ENCODE results near the gene PGC. TPM values are rescaled to one million over a fixed set of nuclear protein-coding genes. Genes with fewer than 3 reads are reported as not detected.

The PGC gene
- polyA plus RNA-seq, 4 donors: 0.03 to 51.3 (median 13.0) TPM

DNA sequence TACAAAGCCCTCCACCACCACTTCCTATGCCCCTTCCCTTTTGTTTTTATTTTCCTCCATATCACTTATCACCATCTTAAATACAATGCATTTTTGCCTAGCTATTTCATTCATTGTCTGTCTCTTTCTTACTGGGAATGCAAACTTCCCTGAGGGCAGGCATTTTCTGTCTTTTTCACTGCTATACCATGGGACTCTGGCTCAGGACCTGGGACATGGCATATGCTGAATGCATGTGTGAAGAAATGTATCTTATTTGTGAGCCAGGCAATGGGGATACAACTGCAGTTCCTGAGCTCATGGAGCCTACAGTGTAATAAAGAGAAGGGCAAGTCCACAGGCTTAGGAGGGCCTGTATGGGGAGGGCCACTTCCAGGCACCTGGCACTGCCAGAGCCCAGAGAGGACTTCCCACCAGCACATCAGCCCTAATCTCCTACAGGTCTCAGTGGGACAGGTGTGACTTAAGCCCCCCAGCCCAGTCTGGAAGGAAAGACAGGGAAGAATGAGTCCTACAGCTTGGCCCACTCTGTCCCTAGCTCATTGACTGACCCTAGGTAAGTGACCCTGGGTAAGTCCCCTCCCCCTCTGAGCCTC, 55.0 kb downstream of the PGC start:
- Histone ChIP-seq H3K9me3 (ENCODE audit: control insufficient read depth in 2 of 2, insufficient read depth in 1 of 2, low read depth in 1 of 2, low read length in 1 of 2) (no peaks in the 10 kb centered on the region), H3K4me1 (ENCODE audit: control insufficient read depth in 3 of 3, insufficient read depth in 2 of 3, low read depth in 1 of 3, low read length in 2 of 3) (peaks cover 0 to 4% (median 0%) of the 10 kb centered on the region in 3 donors), H3K27ac (ENCODE audit: low read depth in 1 of 3, low read length in 2 of 3) (no peak overlapping the region), H3K27me3 (ENCODE audit: control insufficient read depth in 3 of 3, insufficient read depth in 3 of 3, low read length in 3 of 3) (no peaks in the 10 kb centered on the region), H3K36me3 (ENCODE audit: control insufficient read depth in 3 of 3, insufficient read depth in 2 of 3, low read depth in 1 of 3, low read length in 3 of 3) (peaks cover 0 to 83% (median 3%) of the 10 kb centered on the region in 3 donors), H3K4me3 (ENCODE audit: low read depth in 1 of 3, low read length in 3 of 3) (no peak overlapping the region)
- DNase-seq (no peak), FAIRE-seq (no peak)

DNA sequence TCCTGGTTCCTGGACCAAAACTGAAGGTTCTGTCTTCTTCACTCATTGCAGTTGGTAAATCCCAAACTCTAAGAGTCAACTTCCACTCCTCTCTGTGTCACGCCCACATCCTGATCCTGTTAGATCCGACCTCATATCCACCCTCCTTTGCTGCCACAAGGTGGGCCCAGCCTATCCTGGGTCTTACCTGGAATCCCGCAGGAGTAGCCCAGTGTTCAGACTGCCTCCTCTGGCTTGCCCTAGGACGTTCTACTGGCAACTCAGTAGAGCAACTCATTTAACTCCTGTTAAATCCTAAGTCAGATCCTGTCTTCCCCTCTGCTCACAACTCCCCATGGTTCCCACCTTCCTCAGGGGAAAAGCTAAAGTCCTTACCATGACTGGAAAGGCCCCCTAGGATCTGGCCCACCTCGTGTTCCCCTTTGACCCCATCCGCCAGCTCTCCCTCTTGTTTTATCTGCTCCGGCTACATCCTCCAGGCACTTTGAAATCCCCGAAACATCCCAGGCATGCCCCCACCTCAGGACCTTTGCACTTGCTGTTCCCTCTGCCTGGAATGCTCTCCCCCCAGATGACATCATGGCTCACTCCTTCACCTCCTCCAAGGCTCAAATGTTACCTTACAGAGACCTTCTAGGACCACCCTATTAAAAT, 55.6 kb downstream of the PGC start:
- no peak overlapping the region for H3K4me3 ChIP-seq (ENCODE audit: low read depth in 1 of 3, low read length in 3 of 3)
- H3K27ac ChIP-seq (ENCODE audit: low read depth in 1 of 3, low read length in 2 of 3): no peak overlapping the region
- no peaks in the 10 kb centered on the region for H3K9me3 ChIP-seq (ENCODE audit: control insufficient read depth in 2 of 2, insufficient read depth in 1 of 2, low read depth in 1 of 2, low read length in 1 of 2)
- H3K27me3 ChIP-seq (ENCODE audit: control insufficient read depth in 3 of 3, insufficient read depth in 3 of 3, low read length in 3 of 3): no peaks in the 10 kb centered on the region
- WGBS, 3 donors: 85 to 88% (median 88%) methylated on average over 8 of the region's 8 CpGs
- no peak for FAIRE-seq
- peaks cover 0 to 4% (median 0%) of the 10 kb centered on the region in 3 donors for H3K4me1 ChIP-seq (ENCODE audit: control insufficient read depth in 3 of 3, insufficient read depth in 2 of 3, low read depth in 1 of 3, low read length in 2 of 3)
- no peak for DNase-seq
- H3K36me3 ChIP-seq (ENCODE audit: control insufficient read depth in 3 of 3, insufficient read depth in 2 of 3, low read depth in 1 of 3, low read length in 3 of 3): peaks cover 0 to 89% (median 3%) of the 10 kb centered on the region in 3 donors

DNA sequence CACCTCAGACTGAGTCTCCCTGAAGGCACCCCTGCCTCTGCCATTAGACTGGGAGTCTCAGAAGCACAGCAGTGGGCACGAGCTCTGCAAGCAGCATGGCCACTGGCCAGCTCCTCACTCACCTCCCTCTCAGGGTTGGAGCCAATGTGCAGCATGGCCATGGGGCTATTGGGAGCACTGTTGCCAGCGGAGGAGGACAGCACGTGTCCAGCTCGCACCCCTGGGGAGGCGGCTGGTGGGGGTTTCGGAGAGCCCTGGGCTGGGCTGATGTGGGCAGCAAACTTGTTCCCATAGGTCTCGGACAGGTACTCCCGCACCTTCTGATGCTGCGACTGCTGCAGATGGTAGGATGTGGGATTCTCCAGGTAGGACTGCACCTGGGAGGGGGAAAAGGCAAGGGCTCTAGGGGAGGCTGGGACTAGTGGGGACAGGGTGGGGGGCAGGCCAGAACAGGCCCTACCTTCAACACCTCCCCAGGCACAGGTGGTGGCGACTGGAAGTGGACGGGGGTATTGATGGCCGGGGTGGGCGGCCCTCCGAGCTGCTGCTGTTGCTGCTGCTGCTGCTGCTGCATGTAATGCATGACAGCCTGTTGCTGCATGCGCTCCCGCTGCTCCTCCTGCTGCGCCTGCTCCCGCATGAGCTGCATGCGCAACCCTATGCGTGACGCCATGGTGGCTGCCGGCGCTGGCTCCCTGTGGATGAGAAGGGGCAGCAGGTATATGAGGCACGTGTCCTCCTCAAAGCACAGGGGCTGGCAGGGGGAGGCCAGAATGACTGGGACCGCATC, 56.5 kb downstream of the PGC start:
- Histone ChIP-seq H3K9me3 (ENCODE audit: control insufficient read depth in 2 of 2, insufficient read depth in 1 of 2, low read depth in 1 of 2, low read length in 1 of 2) (no peaks in the 10 kb centered on the region), H3K4me1 (ENCODE audit: control insufficient read depth in 3 of 3, insufficient read depth in 2 of 3, low read depth in 1 of 3, low read length in 2 of 3) (peaks cover 0 to 4% (median 0%) of the 10 kb centered on the region in 3 donors), H3K27me3 (ENCODE audit: control insufficient read depth in 3 of 3, insufficient read depth in 3 of 3, low read length in 3 of 3) (no peaks in the 10 kb centered on the region), H3K4me3 (ENCODE audit: low read depth in 1 of 3, low read length in 3 of 3) (no peak overlapping the region), H3K36me3 (ENCODE audit: control insufficient read depth in 3 of 3, insufficient read depth in 2 of 3, low read depth in 1 of 3, low read length in 3 of 3) (peaks cover 0 to 93% (median 3%) of the 10 kb centered on the region in 3 donors), H3K27ac (ENCODE audit: low read depth in 1 of 3, low read length in 2 of 3) (no peak overlapping the region)
- 96 to 98% (median 96%) methylated on average over 23 to 25 of the region's 25 CpGs for WGBS, 3 donors
- DNase-seq (no peak), FAIRE-seq (no peak)

DNA sequence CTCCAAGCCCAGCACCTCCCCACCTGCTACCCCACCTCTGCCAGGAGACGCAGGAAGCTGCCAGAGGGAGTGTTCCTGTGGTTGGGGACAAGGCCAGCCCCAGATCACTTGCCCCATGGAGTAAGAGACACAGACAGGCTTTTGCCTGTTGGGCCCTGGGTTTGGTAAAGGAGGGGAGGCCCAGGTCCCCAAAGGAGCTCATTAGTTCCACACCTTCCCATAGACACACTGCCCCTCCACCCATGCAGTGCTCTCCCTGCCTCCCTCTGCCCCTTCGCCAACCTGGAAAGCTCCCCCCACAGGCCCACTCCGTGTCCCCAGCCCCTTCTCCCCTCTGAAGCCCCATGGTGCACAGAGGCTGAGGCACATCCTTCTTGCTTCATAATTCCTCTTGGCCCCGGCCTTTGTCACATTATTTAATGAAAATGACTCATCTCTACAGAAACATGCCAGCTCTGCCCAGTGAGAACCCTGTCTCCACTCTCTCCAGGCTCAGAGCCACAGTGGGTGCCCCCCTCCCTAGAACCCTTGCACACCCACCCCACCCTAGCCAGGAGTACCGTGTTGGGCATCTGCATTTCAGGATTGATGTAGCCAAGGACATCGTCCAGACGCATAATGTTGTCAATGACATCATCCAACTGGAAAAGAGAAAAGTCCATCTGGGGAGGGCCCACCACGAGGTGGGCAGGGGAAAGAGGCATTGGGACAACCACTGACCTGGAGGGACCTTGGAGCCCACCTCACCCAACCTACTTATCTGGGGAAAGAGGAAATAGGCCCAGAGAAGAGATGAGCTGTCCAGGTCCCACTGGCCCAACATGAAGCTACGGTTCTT, 57.8 kb downstream of the PGC start:
- DNase-seq (no peak), FAIRE-seq (no peak)
- H3K36me3 ChIP-seq (ENCODE audit: control insufficient read depth in 3 of 3, insufficient read depth in 2 of 3, low read depth in 1 of 3, low read length in 3 of 3): peaks cover 2 to 92% (median 3%) of the 10 kb centered on the region in 3 donors
- no peaks in the 10 kb centered on the region for H3K9me3 ChIP-seq (ENCODE audit: control insufficient read depth in 2 of 2, insufficient read depth in 1 of 2, low read depth in 1 of 2, low read length in 1 of 2)
- peaks cover 0 to 4% (median 0%) of the 10 kb centered on the region in 3 donors for H3K4me1 ChIP-seq (ENCODE audit: control insufficient read depth in 3 of 3, insufficient read depth in 2 of 3, low read depth in 1 of 3, low read length in 2 of 3)
- no peak overlapping the region for H3K27ac ChIP-seq (ENCODE audit: low read depth in 1 of 3, low read length in 2 of 3)
- 73 to 80% (median 77%) methylated on average over 9 of the region's 9 CpGs for WGBS, 3 donors
- H3K27me3 ChIP-seq (ENCODE audit: control insufficient read depth in 3 of 3, insufficient read depth in 3 of 3, low read length in 3 of 3): no peaks in the 10 kb centered on the region
- no peak overlapping the region for H3K4me3 ChIP-seq (ENCODE audit: low read depth in 1 of 3, low read length in 3 of 3)

DNA sequence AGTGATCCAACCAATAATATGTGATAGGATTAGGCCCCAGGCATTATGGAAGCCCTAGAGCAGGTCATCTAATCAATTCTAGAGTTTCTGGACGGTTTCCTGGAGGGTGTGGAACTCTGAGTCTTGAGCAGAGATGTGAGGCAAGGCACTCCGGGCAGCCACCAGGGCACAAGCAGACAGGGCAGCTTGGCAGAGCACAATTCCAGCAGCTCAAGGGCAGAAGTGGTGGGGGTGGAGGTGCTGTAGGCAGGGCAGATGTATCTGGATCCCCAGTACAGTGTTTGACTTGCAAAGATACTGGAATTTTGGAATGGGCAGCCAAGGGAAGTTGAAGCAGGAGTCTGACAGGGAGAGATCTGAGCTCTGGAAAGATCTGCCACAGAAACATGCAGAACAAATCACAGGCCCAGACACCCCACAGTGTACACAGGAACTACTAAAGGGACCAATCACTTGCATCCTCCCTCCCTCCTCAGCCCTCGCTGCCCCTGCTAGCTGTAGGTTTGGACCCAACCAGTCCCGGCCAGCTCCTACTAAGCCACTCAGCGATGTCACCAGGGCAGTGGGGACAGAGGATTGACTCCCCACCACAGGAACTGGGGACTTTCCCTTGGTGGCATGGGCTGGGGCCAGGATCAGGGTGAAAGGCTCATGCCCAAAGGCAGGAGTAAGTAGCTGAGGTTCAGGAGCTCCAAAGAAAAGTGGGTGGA, 58.8 kb downstream of the PGC start:
- no peak for DNase-seq
- H3K4me1 ChIP-seq (ENCODE audit: control insufficient read depth in 3 of 3, insufficient read depth in 2 of 3, low read depth in 1 of 3, low read length in 2 of 3): peaks cover 0 to 5% (median 0%) of the 10 kb centered on the region in 3 donors
- no peak overlapping the region for H3K4me3 ChIP-seq (ENCODE audit: low read depth in 1 of 3, low read length in 3 of 3)
- H3K27ac ChIP-seq (ENCODE audit: low read depth in 1 of 3, low read length in 2 of 3): no peak overlapping the region
- H3K36me3 ChIP-seq (ENCODE audit: control insufficient read depth in 3 of 3, insufficient read depth in 2 of 3, low read depth in 1 of 3, low read length in 3 of 3): peaks cover 2 to 92% (median 3%) of the 10 kb centered on the region in 3 donors
- no peaks in the 10 kb centered on the region for H3K27me3 ChIP-seq (ENCODE audit: control insufficient read depth in 3 of 3, insufficient read depth in 3 of 3, low read length in 3 of 3)
- WGBS, 3 donors: 65 to 80% (median 75%) methylated on average over 5 of the region's 5 CpGs
- no peaks in the 10 kb centered on the region for H3K9me3 ChIP-seq (ENCODE audit: control insufficient read depth in 2 of 2, insufficient read depth in 1 of 2, low read depth in 1 of 2, low read length in 1 of 2)
- no peak for FAIRE-seq

DNA sequence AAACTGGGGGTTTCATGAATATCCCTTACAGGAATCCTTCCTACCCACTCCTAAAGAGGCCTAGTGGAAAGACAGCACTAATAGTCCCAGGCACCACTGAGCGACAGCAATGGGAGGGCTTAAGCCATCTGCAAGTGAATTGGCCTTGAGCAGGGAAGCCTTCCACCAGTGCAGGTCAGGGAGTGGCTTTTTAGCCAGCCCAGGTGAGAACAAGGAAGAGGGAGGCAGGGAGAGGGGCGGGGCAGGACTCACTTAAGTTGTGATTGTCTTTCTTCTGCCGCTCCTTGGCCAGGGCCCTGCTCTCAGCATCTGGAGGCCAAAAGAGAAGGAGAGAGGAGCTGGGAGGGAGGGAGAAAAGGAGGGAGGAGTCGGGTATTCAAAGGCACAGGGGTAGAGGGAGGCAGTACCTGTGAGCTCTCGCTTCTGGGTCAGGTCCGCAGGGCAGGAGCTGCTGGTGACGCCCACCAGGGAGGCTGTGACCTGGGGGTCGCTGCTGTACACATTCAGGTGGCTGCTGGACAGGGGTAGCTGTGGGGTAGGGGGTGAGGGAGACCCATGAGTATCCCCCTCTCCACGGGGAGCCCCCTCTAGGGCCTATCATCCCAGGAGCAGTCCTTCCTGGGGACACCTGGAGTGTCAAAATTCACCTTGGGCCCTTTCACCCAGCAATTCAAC, 59.6 kb downstream of the PGC start:
- H3K36me3 ChIP-seq (ENCODE audit: control insufficient read depth in 3 of 3, insufficient read depth in 2 of 3, low read depth in 1 of 3, low read length in 3 of 3): peaks cover 2 to 86% (median 3%) of the 10 kb centered on the region in 3 donors

More for the DNA sequence above, 59.6 kb downstream of the PGC start:
- 38 to 68% (median 53%) methylated on average over 7 to 9 of the region's 9 CpGs for WGBS, 3 donors
- no peak overlapping the region for H3K4me3 ChIP-seq (ENCODE audit: low read depth in 1 of 3, low read length in 3 of 3)
- H3K27me3 ChIP-seq (ENCODE audit: control insufficient read depth in 3 of 3, insufficient read depth in 3 of 3, low read length in 3 of 3): no peaks in the 10 kb centered on the region
- DNase-seq (peak in 1 of 2 donors; percentile 65), FAIRE-seq (no peak)
- peaks cover 0 to 12% (median 0%) of the 10 kb centered on the region in 3 donors for H3K4me1 ChIP-seq (ENCODE audit: control insufficient read depth in 3 of 3, insufficient read depth in 2 of 3, low read depth in 1 of 3, low read length in 2 of 3)
- no peaks in the 10 kb centered on the region for H3K9me3 ChIP-seq (ENCODE audit: control insufficient read depth in 2 of 2, insufficient read depth in 1 of 2, low read depth in 1 of 2, low read length in 1 of 2)
- H3K27ac ChIP-seq (ENCODE audit: low read depth in 1 of 3, low read length in 2 of 3): no peak overlapping the region

All from small intestine (tissue), 7 donors.